K562 (cell line): Measurements from ENCODE around the gene PHAX. TPM values are rescaled to one million over a fixed set of nuclear protein-coding genes. Genes with fewer than 3 reads are reported as not detected.

Experiments used
- ATF7 ChIP-seq: fragments of 450-650 bp; IDR thresholded peaks from 2 replicates; pipeline ENCODE4 v1.7.1; 2014; ENCODE audit warnings: mild to moderate bottlenecking, moderate library complexity
- CBX1 ChIP-seq: sonication (generic); IDR thresholded peaks from 2 replicates; pipeline ENCODE4 v1.6.1; 2016; ENCODE audit warnings: antibody characterized with exemption, low read depth, mild to moderate bottlenecking
- ELF4 ChIP-seq: fragments of 450-650 bp; formaldehyde crosslinking; IDR thresholded peaks from 2 replicates; pipeline ENCODE4 v1.4.0; 2022; ENCODE audit warnings: missing genetic modification characterization
- ETV6 ChIP-seq, 3 experiments: fragments of 150-350 bp in 1 of 3; sonication (generic) in 1 of 3; formaldehyde crosslinking in 1 of 3; IDR thresholded peaks; 2 replicates each; pipeline versions ENCODE4 v1.6.1 to v1.8.0; 2014 to 2022; ENCODE audit warnings: borderline replicate concordance in 2 of 3, low read depth in 2 of 3, antibody characterized with exemption in 1 of 3, low read length in 1 of 3, mild to moderate bottlenecking in 1 of 3, missing genetic modification reagents in 1 of 3
- HOXB6 ChIP-seq: fragments of 250-450 bp; sonication (Bioruptor Pico); IDR thresholded peaks from 2 replicates; pipeline ENCODE4 v1.5.1; 2022; ENCODE audit warnings: mild to moderate bottlenecking, borderline replicate concordance
- KDM5B ChIP-seq: fragments of 200-600 bp; sonication (generic); IDR thresholded peaks from 2 replicates; pipeline ENCODE4 v1.6.1; 2012; ENCODE audit warnings: low read depth, mild to moderate bottlenecking, moderate library complexity, low read length, control low read depth, inconsistent platforms; ENCODE audit not compliant: insufficient replicate concordance
- NEUROD1 ChIP-seq: fragments of 150-350 bp; IDR thresholded peaks from 2 replicates; pipeline ENCODE4 v1.6.1; 2014; ENCODE audit warnings: borderline replicate concordance, low read length, low read depth; ENCODE audit not compliant: partially characterized antibody
- POLR2H ChIP-seq: IDR thresholded peaks from 2 replicates; pipeline ENCODE4 v1.6.1; 2016; ENCODE audit warnings: missing genetic modification characterization, low read depth, mild to moderate bottlenecking, control low read depth, missing compliant biosample characterization, moderate library complexity
- POLR3G ChIP-seq: IDR thresholded peaks from 2 replicates; pipeline ENCODE4 v1.6.1; 2011; ENCODE audit not compliant: insufficient read length, insufficient replicate concordance; ENCODE audit errors: extremely low read depth
- SP1 ChIP-seq: sonication (generic); formaldehyde crosslinking; IDR thresholded peaks from 2 replicates; pipeline ENCODE4 v1.8.1; 2022; ENCODE audit warnings: mild to moderate bottlenecking, missing genetic modification reagents
- SREBF2 ChIP-seq: sonication (generic); formaldehyde crosslinking; IDR thresholded peaks from 2 replicates; pipeline ENCODE4 v1.4.0; 2020; ENCODE audit warnings: mild to moderate bottlenecking, missing genetic modification reagents
- TARDBP ChIP-seq: fragments of 450-650 bp; IDR thresholded peaks from 2 replicates; pipeline ENCODE4 v1.6.1; 2016
- ZFX ChIP-seq: sonication (generic); formaldehyde crosslinking; IDR thresholded peaks from 2 replicates; pipeline ENCODE4 v1.8.0; 2022; ENCODE audit warnings: mild to moderate bottlenecking, missing genetic modification reagents, moderate library complexity
- polyA plus RNA-seq, 8 experiments: library from polyadenylated mRNA; depleted of rRNA in 4 of 8; stranded (reverse) in 5 of 8; unstranded in 3 of 8; fragments of >200 nt; fragmentation: Nextera tagmentation in 2 of 8; fragmentation: Illumina TruSeq in 1 of 8; extraction: Ambion mirVana in 2 of 8; extraction: Trizol in 1 of 8; gene quantifications; 2 replicates each; pipeline versions ENCODE4 v1.2.1 to v1.2.3, GENCODE V29; 2011 to 2014; ENCODE audit warnings: inconsistent platforms in 1 of 8, missing spikeins in 1 of 8
- total RNA-seq, 7 experiments: library from RNA; depleted of rRNA in 6 of 7; stranded (reverse); fragments of >200 nt in 6 of 7; fragmentation: Illumina TruSeq in 2 of 7; extraction: Trizol in 2 of 7; gene quantifications; 2 replicates each; pipeline versions ENCODE4 v1.2.1 to v1.2.3, GENCODE V29; 2011 to 2021; ENCODE audit warnings: low replicate concordance in 1 of 7
- TF ChIP-seq, protein P1 (sequence below): sonication (generic); formaldehyde crosslinking; IDR thresholded peaks from 2 replicates; pipeline ENCODE4 v1.8.0; 2022; ENCODE audit warnings: mild to moderate bottlenecking, missing genetic modification reagents
- TF ChIP-seq, protein P2 (sequence below), 2 experiments: fragments of 450-650 bp; conservative IDR thresholded peaks; 2 replicates each; pipeline ENCODE4 v1.6.1; 2017; ENCODE audit warnings: mild to moderate bottlenecking in 2 of 2, moderate library complexity in 2 of 2
- TF ChIP-seq, protein P3 (sequence below): fragments of 250-450 bp; sonication (Bioruptor Pico); IDR thresholded peaks from 2 replicates; pipeline ENCODE4 v1.4.0; 2020; ENCODE audit warnings: mild to moderate bottlenecking, moderate library complexity
- TF ChIP-seq, protein P4 (sequence below): fragments of 450-650 bp; IDR thresholded peaks from one replicate; pipeline ENCODE4 v1.6.1; 2018; ENCODE audit warnings: mild to moderate bottlenecking, moderate library complexity; ENCODE audit not compliant: partially characterized antibody
- TF ChIP-seq, protein P5 (sequence below): fragments of 450-650 bp; IDR thresholded peaks from 2 replicates; pipeline ENCODE4 v1.6.1; 2016; ENCODE audit warnings: mild to moderate bottlenecking

PHAX gene
- total and polyA plus RNA-seq, 9 of the 15 experiments (the other 6 are each of a cell fraction or from before 2014, with no cell fraction given), result 20.2 to 59.8 (median 43.5) TPM

DNA sequence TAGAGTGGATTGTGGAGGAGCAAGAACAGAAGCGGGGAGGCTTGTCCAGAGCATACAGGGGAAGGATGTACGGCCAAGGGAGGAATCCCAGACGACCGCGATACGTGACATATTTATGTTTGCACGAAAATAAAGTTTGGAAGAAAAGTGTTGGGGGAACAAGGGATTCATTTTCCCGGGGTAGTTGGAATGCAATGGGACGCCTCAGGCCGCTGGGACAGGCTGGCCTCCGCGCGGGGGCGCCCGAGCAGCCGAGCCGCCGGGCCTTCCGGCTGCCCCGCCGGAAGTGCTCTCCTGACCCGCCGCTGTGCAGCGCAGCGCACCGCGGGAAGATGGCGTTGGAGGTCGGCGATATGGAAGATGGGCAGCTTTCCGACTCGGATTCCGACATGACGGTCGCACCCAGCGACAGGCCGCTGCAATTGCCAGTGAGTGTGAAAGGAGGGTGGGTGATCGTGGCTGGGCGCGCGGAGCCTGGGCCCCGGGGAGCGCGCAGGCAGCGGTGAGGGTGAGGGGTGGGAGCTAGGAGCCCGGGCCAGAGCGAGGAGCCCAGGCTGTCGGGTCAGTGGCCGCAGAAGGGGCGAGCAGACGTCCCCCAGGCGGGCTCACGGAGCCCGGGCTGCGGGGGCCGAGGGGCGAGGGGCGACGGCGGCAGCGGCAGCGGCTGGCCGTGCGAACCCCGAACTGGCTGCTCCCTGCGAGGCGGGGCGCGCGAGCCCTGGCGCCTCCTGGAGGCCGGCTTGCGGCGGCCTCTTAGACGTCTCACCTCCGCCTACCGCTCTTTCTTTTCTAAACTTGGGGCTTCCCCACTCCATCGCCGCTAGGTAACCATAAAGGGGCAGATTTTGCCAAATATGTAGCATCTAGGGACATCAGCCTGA, at the start of gene PHAX (continued):
- TF ChIP-seq POLR2H (tag), result no peak
- TF ChIP-seq, protein P1, sequence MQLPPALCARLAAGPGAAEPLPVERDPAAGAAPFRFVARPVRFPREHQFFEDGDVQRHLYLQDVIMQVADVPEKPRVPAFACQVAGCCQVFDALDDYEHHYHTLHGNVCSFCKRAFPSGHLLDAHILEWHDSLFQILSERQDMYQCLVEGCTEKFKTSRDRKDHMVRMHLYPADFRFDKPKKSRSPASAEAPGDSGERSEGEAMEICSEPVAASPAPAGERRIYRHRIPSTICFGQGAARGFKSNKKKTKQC, result 0 out of 2 replicates have a peak, but pooled peaks have one; percentile 30
- TF ChIP-seq NEUROD1, result no peak
- 0 out of 2 replicates have a peak, but pooled peaks have one; percentile 27 for TF ChIP-seq ELF4 (CRISPR knock-in tag)
- TF ChIP-seq ATF7, result peak; percentile 60; the same call in 1 of the 2 replicates
- TF ChIP-seq SREBF2 (CRISPR knock-in tag), result no peak
- TF ChIP-seq ETV6 (IDR thresholded peaks at IDR 0.05; ENCODE audit: borderline replicate concordance in 1 of 2, low read depth in 2 of 2, low read length in 1 of 2), result no peak
- no peak for TF ChIP-seq ETV6 (CRISPR knock-in tag; IDR thresholded peaks at IDR 0.05; ENCODE audit: borderline replicate concordance)
- TF ChIP-seq, protein P2, sequence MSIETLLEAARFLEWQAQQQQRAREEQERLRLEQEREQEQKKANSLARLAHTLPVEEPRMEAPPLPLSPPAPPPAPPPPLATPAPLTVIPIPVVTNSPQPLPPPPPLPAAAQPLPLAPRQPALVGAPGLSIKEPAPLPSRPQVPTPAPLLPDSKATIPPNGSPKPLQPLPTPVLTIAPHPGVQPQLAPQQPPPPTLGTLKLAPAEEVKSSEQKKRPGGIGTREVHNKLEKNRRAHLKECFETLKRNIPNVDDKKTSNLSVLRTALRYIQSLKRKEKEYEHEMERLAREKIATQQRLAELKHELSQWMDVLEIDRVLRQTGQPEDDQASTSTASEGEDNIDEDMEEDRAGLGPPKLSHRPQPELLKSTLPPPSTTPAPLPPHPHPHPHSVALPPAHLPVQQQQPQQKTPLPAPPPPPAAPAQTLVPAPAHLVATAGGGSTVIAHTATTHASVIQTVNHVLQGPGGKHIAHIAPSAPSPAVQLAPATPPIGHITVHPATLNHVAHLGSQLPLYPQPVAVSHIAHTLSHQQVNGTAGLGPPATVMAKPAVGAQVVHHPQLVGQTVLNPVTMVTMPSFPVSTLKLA (conservative IDR thresholded peaks at IDR 0.05), result peak in 1 of 2 experiments; percentile 68; a peak in 2 of 4 replicates
- TF ChIP-seq ZFX (CRISPR knock-in tag), result peak; percentile 78
- TF ChIP-seq SP1 (CRISPR knock-in tag), result no peak
- no peak for TF ChIP-seq POLR3G
- TF ChIP-seq KDM5B, result peak; percentile 85
- TF ChIP-seq, protein P3, sequence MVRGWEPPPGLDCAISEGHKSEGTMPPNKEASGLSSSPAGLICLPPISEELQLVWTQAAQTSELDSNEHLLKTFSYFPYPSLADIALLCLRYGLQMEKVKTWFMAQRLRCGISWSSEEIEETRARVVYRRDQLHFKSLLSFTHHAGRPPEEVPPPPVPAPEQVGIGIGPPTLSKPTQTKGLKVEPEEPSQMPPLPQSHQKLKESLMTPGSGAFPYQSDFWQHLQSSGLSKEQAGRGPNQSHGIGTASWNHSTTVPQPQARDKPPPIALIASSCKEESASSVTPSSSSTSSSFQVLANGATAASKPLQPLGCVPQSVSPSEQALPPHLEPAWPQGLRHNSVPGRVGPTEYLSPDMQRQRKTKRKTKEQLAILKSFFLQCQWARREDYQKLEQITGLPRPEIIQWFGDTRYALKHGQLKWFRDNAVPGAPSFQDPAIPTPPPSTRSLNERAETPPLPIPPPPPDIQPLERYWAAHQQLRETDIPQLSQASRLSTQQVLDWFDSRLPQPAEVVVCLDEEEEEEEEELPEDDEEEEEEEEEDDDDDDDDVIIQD (CRISPR knock-in tag), result 0 out of 2 replicates have a peak, but pooled peaks have one; percentile 28
- TF ChIP-seq CBX1, result peak; percentile 94
- TF ChIP-seq TARDBP, result no peak
- TF ChIP-seq HOXB6 (CRISPR knock-in tag), result no peak
- TF ChIP-seq, protein P4, sequence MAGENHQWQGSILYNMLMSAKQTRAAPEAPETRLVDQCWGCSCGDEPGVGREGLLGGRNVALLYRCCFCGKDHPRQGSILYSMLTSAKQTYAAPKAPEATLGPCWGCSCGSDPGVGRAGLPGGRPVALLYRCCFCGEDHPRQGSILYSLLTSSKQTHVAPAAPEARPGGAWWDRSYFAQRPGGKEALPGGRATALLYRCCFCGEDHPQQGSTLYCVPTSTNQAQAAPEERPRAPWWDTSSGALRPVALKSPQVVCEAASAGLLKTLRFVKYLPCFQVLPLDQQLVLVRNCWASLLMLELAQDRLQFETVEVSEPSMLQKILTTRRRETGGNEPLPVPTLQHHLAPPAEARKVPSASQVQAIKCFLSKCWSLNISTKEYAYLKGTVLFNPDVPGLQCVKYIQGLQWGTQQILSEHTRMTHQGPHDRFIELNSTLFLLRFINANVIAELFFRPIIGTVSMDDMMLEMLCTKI, result no peak
- TF ChIP-seq, protein P5, sequence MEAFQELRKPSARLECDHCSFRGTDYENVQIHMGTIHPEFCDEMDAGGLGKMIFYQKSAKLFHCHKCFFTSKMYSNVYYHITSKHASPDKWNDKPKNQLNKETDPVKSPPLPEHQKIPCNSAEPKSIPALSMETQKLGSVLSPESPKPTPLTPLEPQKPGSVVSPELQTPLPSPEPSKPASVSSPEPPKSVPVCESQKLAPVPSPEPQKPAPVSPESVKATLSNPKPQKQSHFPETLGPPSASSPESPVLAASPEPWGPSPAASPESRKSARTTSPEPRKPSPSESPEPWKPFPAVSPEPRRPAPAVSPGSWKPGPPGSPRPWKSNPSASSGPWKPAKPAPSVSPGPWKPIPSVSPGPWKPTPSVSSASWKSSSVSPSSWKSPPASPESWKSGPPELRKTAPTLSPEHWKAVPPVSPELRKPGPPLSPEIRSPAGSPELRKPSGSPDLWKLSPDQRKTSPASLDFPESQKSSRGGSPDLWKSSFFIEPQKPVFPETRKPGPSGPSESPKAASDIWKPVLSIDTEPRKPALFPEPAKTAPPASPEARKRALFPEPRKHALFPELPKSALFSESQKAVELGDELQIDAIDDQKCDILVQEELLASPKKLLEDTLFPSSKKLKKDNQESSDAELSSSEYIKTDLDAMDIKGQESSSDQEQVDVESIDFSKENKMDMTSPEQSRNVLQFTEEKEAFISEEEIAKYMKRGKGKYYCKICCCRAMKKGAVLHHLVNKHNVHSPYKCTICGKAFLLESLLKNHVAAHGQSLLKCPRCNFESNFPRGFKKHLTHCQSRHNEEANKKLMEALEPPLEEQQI, result peak; percentile 57
